ENCODE measurements around the gene CACNA2D2. TPM values are rescaled to one million over a fixed set of nuclear protein-coding genes. Genes with fewer than 3 reads are reported as not detected.
A peak's percentile ranks its signal among the peaks of the same experiment; 100 is the strongest.

Gene CACNA2D2
- total RNA-seq, 1 donor from 2014 or later = 0.53 TPM

DNA sequence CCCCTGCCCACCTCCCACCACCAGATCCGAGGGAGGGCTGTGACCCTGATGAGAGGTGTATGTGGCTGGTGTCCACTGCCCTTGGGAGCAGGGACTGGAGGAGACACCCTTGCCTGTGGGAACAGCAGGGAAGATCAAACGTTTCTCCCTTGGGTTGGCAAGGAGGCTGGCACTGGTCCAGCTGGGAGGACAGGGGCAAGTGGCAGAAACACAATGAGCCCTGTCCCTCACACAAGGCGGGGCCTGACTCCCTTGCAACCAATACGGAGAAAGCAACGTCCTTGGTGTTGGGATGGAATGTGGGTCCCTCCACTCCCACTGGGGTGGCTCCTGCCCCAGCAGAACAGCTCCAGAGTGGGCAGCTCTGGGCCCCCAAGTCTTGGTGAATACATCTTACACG, 186.1 kb downstream of the CACNA2D2 start:
- TF ChIP-seq, protein P1, sequence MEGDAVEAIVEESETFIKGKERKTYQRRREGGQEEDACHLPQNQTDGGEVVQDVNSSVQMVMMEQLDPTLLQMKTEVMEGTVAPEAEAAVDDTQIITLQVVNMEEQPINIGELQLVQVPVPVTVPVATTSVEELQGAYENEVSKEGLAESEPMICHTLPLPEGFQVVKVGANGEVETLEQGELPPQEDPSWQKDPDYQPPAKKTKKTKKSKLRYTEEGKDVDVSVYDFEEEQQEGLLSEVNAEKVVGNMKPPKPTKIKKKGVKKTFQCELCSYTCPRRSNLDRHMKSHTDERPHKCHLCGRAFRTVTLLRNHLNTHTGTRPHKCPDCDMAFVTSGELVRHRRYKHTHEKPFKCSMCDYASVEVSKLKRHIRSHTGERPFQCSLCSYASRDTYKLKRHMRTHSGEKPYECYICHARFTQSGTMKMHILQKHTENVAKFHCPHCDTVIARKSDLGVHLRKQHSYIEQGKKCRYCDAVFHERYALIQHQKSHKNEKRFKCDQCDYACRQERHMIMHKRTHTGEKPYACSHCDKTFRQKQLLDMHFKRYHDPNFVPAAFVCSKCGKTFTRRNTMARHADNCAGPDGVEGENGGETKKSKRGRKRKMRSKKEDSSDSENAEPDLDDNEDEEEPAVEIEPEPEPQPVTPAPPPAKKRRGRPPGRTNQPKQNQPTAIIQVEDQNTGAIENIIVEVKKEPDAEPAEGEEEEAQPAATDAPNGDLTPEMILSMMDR (IDR thresholded peaks at IDR 0.05) = no peak
- intact Hi-C loops (cut with micrococcal nuclease) = no loop called here
- Mint-ChIP-seq H3K4me3 (no peak overlapping the region), H3K9me3 (no peaks in the 10 kb centered on the region), H3K27ac (no peak overlapping the region), H3K27me3 (no peaks in the 10 kb centered on the region), H3K36me3 (ENCODE audit: low read depth) (peaks cover 3% of the 10 kb centered on the region), H3K4me1 (peaks cover 36% of the 10 kb centered on the region)
- ChIA-PET POLR2A (interaction anchor here (1.0 to 1.3 kb wide), 3 partner anchors 18 to 33 kb away, joined by 3 to 4 read pairs (median 4); partner anchors contain the start of genes CYB561D2, HYAL3, NAA80 and NPRL2), CTCF (no interaction called here)
- no peak for ATAC-seq (ENCODE audit: low read depth)
- no peak for DNase-seq

DNA sequence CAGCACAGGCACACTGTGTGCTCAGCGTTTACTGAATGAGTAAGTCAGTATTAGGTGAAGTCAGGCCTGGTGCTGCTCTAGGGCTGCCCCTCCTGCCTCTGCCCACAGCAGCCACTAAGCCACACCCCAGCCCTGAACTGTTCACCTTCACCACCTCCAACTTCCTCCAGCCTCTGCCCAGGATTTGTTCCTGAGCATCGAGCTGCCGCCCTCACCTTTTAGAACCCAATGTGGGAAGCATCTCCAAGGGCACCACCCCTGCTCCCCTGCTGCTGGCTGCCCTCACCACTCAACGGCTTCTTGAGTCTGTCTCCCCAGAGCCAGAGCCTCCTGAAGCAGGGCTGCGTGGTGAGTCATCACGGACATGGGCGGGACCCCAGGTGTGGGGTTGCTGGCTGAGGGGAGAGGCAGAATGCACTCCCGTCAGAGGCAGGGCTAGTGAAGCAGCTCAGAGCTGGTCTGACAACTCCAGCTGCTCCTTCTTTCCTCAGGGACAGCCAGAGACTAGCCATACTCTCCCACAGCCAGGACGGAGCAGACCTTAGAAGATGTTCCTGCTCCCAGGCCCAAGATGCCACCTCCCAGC, 186.7 kb downstream of the CACNA2D2 start:
- POLR2A ChIA-PET = interaction anchor here (0.6 to 1.3 kb wide), 4 partner anchors 17 to 72 kb away, joined by 3 to 4 read pairs (median 4); partner anchors contain the start of genes CYB561D2, HYAL3, NAA80 and NPRL2
- ATAC-seq (ENCODE audit: low read depth) (peak; percentile 35), DNase-seq (no peak)
- Mint-ChIP-seq H3K27ac (peak overlapping the region; percentile 85), H3K27me3 (no peaks in the 10 kb centered on the region), H3K36me3 (ENCODE audit: low read depth) (peaks cover 3% of the 10 kb centered on the region), H3K4me1 (peaks cover 36% of the 10 kb centered on the region), H3K4me3 (peak overlapping the region; percentile 58), H3K9me3 (no peaks in the 10 kb centered on the region)
- TF ChIP-seq, protein P1 (IDR thresholded peaks at IDR 0.05) = no peak
- intact Hi-C loops (cut with micrococcal nuclease) = no loop called here
- CTCF ChIA-PET = no interaction called here

DNA sequence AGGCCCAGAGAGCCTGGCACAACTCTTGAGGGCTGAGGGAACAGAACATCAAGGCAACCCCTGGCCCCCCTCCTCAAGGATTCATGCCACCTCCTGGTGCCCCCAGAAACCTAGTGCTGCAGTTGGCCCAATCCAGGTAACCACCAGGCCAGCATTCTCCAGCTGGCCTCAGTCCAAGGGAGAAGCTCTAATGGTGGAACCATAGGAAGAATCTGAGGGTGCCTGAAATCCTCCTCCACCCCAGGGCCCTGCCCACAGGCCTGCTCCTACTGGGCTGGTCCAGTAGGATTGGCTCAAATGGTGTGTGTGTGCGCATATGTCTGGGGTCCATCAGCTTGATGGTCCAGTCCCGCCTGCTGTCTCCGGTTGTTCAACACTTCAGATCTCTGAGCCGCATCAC, 188.6 kb downstream of the CACNA2D2 start:
- intact Hi-C loops (cut with micrococcal nuclease) = no loop called here
- Mint-ChIP-seq H3K4me3 (no peak overlapping the region), H3K4me1 (peaks cover 27% of the 10 kb centered on the region), H3K9me3 (no peaks in the 10 kb centered on the region), H3K27ac (no peak overlapping the region), H3K36me3 (ENCODE audit: low read depth) (no peaks in the 10 kb centered on the region), H3K27me3 (no peaks in the 10 kb centered on the region)
- TF ChIP-seq, protein P1 (IDR thresholded peaks at IDR 0.05) = no peak
- DNase-seq = no peak
- ChIA-PET CTCF (interaction anchor here (1.1 kb wide), 1 partner anchor 16 kb away, joined by 3 read pairs; the partner anchor contains the start of genes HYAL3 and NAA80), POLR2A (interaction anchor here (0.9 kb wide), 1 partner anchor 9 kb away, joined by 3 read pairs; no protein-coding TSS in a partner anchor)
- no peak for ATAC-seq (ENCODE audit: low read depth)

DNA sequence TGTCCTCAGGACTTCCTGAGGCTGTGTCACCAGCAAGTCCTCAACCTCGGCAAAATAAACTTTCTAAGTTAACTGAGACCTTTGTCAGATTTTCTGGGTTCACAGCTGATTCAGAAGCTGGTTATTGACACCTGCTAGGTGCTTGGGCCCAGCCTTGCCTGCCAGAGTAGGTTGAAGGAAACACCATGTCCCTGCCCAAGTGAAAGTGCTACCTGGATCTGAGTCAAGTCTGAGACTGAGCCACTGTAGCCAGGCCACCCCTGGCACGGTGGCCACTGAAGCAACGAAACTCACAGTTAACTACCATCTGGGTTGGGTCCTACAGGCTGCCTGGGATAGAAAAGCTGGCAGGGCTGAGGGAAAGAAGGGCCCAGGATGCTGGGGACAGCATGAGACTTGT, 189.1 kb downstream of the CACNA2D2 start:
- ChIA-PET CTCF (interaction anchor here (1.1 kb wide), 1 partner anchor 15 kb away, joined by 3 read pairs; the partner anchor contains the start of genes HYAL3 and NAA80), POLR2A (interaction anchor here (0.9 kb wide), 1 partner anchor 8 kb away, joined by 3 read pairs; no protein-coding TSS in a partner anchor)
- no peak for DNase-seq
- ATAC-seq (ENCODE audit: low read depth) = no peak
- Mint-ChIP-seq H3K27ac (peak overlapping the region; percentile 11), H3K4me1 (peaks cover 23% of the 10 kb centered on the region), H3K9me3 (no peaks in the 10 kb centered on the region), H3K4me3 (no peak overlapping the region), H3K36me3 (ENCODE audit: low read depth) (no peaks in the 10 kb centered on the region), H3K27me3 (no peaks in the 10 kb centered on the region)
- TF ChIP-seq, protein P1 (IDR thresholded peaks at IDR 0.05) = no peak
- intact Hi-C loops (cut with micrococcal nuclease) = no loop called here

Other genes starting within 250 kb of the CACNA2D2 start
- gene SEMA3B, start 234.5 kb downstream of the CACNA2D2 start, total RNA-seq = 0.15 TPM in 1 of 2 replicates, not detected in the other
- gene LSMEM2, start 224.5 kb downstream of the CACNA2D2 start, total RNA-seq = not detected in 2 replicates
- 92.2 and 105 TPM in 2 replicates for gene IFRD2, start 211.2 kb downstream of the CACNA2D2 start, total RNA-seq
- gene HYAL3, start 204.2 kb downstream of the CACNA2D2 start, total RNA-seq = 2.0 and 2.5 TPM in 2 replicates
- 23.9 and 24.8 TPM in 2 replicates for gene NAA80, start 204.2 kb downstream of the CACNA2D2 start, total RNA-seq
- 0.47 and 0.73 TPM in 2 replicates for gene HYAL1, start 200.1 kb downstream of the CACNA2D2 start, total RNA-seq
- 4.2 and 4.4 TPM in 2 replicates for gene HYAL2, start 180.9 kb downstream of the CACNA2D2 start, total RNA-seq
- 32.2 and 33.4 TPM in 2 replicates for gene TUSC2, start 175.4 kb downstream of the CACNA2D2 start, total RNA-seq
- gene RASSF1, start 162.8 kb downstream of the CACNA2D2 start, total RNA-seq = 34.0 and 38.0 TPM in 2 replicates
- 0.61 and 0.64 TPM in 2 replicates for gene ZMYND10, start 157.9 kb downstream of the CACNA2D2 start, total RNA-seq
- 23.6 and 26.4 TPM in 2 replicates for gene NPRL2, start 152.9 kb downstream of the CACNA2D2 start, total RNA-seq
- 22.9 and 26.0 TPM in 2 replicates for gene CYB561D2, start 152.8 kb downstream of the CACNA2D2 start, total RNA-seq
- 18.7 and 19.6 TPM in 2 replicates for gene TMEM115, start 144.1 kb downstream of the CACNA2D2 start, total RNA-seq
- 4.5 and 5.9 TPM in 2 replicates for gene C3orf18, start 64.1 kb upstream of the CACNA2D2 start, total RNA-seq
- 23.5 and 26.9 TPM in 2 replicates for gene HEMK1, start 65.9 kb upstream of the CACNA2D2 start, total RNA-seq
- gene CISH, start 108.1 kb upstream of the CACNA2D2 start, total RNA-seq = 2.9 and 3.2 TPM in 2 replicates
- 18.2 and 20.3 TPM in 2 replicates for gene MAPKAPK3, start 113.5 kb upstream of the CACNA2D2 start, total RNA-seq
- gene DOCK3, start 171.3 kb upstream of the CACNA2D2 start, total RNA-seq = 0.04 and 0.07 TPM in 2 replicates

Data from activated B cell treated with CpG ODN at 0.5 μM for 24 hours (primary cell).